ENCODE data around the gene PRKN. TPM values are rescaled to one million over a fixed set of nuclear protein-coding genes. Genes with fewer than 3 reads are reported as not detected.

The PRKN gene
- total RNA-seq, 1 experiment from 2014 or later = 0.46 TPM

- Histone ChIP-seq H3K27ac (ENCODE audit: low read length) (no peak overlapping the region), H3K9me3 (ENCODE audit: control insufficient read depth, insufficient read depth, low read depth, low read length) (no peaks in the 10 kb centered on the region), H3K27me3 (ENCODE audit: control insufficient read depth, insufficient read depth, low read length) (no peaks in the 10 kb centered on the region), H3K36me3 (ENCODE audit: control insufficient read depth, insufficient read depth, low read length) (no peaks in the 10 kb centered on the region), H3K4me1 (ENCODE audit: control insufficient read depth, insufficient read depth, low read length) (no peaks in the 10 kb centered on the region), H3K4me3 (ENCODE audit: low read depth in 2 of 2, low read length in 2 of 2) (no peak overlapping the region)
- intact Hi-C loops (cut with micrococcal nuclease; ENCODE audit: unreplicated experiment) (no loop called here), in situ Hi-C loops (cut with HindIII; ENCODE audit: low pct_unique_long_range_greater_than_20kb, low sequenced_read_pairs) (no loop called here)
- ChIA-PET CTCF (no interaction called here), POLR2A (no interaction called here)
- ATAC-seq (no peak), DNase-seq (ENCODE audit: low read depth, low spot score) (no peak)
- TF ChIP-seq TCF7L2 (IDR thresholded peaks at IDR 0.05; ENCODE audit: low read depth, low read length) (no peak), POLR2AphosphoS5 (IDR thresholded peaks at IDR 0.05; ENCODE audit: low read depth, low read length) (no peak), REST (IDR thresholded peaks at IDR 0.05; ENCODE audit: insufficient read depth in 1 of 2, low read depth in 2 of 2, low read length in 1 of 2) (no peak), SIN3A (IDR thresholded peaks at IDR 0.05; ENCODE audit: borderline replicate concordance, insufficient read depth, low read depth, low read length) (no peak)
- TF ChIP-seq, protein P1, sequence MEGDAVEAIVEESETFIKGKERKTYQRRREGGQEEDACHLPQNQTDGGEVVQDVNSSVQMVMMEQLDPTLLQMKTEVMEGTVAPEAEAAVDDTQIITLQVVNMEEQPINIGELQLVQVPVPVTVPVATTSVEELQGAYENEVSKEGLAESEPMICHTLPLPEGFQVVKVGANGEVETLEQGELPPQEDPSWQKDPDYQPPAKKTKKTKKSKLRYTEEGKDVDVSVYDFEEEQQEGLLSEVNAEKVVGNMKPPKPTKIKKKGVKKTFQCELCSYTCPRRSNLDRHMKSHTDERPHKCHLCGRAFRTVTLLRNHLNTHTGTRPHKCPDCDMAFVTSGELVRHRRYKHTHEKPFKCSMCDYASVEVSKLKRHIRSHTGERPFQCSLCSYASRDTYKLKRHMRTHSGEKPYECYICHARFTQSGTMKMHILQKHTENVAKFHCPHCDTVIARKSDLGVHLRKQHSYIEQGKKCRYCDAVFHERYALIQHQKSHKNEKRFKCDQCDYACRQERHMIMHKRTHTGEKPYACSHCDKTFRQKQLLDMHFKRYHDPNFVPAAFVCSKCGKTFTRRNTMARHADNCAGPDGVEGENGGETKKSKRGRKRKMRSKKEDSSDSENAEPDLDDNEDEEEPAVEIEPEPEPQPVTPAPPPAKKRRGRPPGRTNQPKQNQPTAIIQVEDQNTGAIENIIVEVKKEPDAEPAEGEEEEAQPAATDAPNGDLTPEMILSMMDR (IDR thresholded peaks at IDR 0.05) = no peak
- BruUV-seq (replicated peaks) = no TSS peak
Measured at GRCh38 chr6:161594412-161594811, 1133.2 kb downstream of the PRKN start.

DNA sequence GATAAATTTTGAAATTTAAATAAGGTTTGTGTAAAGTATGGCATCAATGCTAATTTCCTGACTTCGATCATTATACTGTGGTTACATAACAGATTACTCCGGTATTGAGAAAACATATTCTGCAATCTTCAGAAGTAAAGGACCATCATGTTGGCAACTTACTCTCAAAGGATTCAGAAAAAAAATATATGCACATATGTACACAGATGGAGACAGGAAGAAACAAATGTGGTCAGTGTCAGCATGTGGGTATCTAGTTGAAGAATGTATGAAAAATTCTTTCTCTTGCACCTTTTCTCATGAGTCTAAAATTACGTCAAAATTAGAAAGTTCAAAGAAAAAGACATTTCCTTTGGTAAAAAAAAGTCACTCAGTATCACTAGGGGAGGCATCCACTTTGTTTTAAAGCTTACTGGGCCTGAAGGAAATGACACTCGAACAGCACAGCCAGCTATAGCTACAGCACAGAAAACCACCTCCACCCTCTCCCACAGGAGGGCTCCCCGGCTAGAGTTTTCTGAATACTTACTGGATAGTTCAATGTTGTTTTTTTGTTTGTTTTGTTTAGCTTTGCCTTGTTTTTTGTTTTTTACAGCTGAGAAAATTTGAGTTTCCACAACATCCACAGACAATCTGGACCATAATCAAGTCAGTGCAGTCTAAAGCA lies 1136.5 kb downstream of the PRKN start:
- ATAC-seq = no peak
- no peak for DNase-seq (ENCODE audit: low read depth, low spot score)
- no peaks in the 10 kb centered on the region for H3K36me3 ChIP-seq (ENCODE audit: control insufficient read depth, insufficient read depth, low read length)
- BruUV-seq (replicated peaks) = no TSS peak
- in situ Hi-C loops (cut with HindIII; ENCODE audit: low pct_unique_long_range_greater_than_20kb, low sequenced_read_pairs) (no loop called here), intact Hi-C loops (cut with micrococcal nuclease; ENCODE audit: unreplicated experiment) (no loop called here)
- no peaks in the 10 kb centered on the region for H3K9me3 ChIP-seq (ENCODE audit: control insufficient read depth, insufficient read depth, low read depth, low read length)
- ChIA-PET POLR2A (no interaction called here), CTCF (no interaction called here)
- H3K27me3 ChIP-seq (ENCODE audit: control insufficient read depth, insufficient read depth, low read length) = no peaks in the 10 kb centered on the region
- no peak overlapping the region for H3K27ac ChIP-seq (ENCODE audit: low read length)
- no peak overlapping the region for H3K4me3 ChIP-seq (ENCODE audit: low read depth in 2 of 2, low read length in 2 of 2)
- no peaks in the 10 kb centered on the region for H3K4me1 ChIP-seq (ENCODE audit: control insufficient read depth, insufficient read depth, low read length)
- no peak for TF ChIP-seq SIN3A (IDR thresholded peaks at IDR 0.05; ENCODE audit: borderline replicate concordance, insufficient read depth, low read depth, low read length)
- TF ChIP-seq, protein P1 (IDR thresholded peaks at IDR 0.05) = no peak
- no peak for TF ChIP-seq POLR2AphosphoS5 (IDR thresholded peaks at IDR 0.05; ENCODE audit: low read depth, low read length)
- no peak for TF ChIP-seq REST (IDR thresholded peaks at IDR 0.05; ENCODE audit: insufficient read depth in 1 of 2, low read depth in 2 of 2, low read length in 1 of 2)
- no peak for TF ChIP-seq TCF7L2 (IDR thresholded peaks at IDR 0.05; ENCODE audit: low read depth, low read length)
